Measurements from ENCODE around the gene CABP5.

The CABP5 gene

GRCh38 chr19:48029431-48029830 lies 14.4 kb downstream of the CABP5 start:
- no peak for DNase-seq

DNA sequence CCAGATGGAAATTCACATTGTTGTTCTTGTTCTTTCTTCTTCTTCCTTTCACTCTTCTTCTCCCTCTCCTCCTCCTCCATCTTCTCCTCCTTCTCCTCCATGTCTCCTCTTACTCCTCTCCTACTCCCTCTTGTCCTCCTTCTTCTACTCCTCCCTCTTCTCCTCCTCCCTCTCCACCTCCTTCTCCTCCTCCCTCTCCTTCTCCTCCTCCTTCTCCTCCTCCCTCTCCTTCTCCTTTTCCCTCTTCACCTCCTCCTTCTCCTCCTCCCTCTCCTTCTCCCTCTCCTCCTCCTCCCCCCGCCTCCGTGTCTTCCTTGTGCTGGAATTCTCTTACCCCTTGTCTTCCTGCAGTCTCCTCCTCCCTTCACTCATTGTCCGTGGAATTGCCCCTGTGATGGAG lies 18.4 kb downstream of the CABP5 start:
- no peak for DNase-seq

- no peak for DNase-seq
Measured at GRCh38 chr19:48023518-48023917, 20.4 kb downstream of the CABP5 start.

DNA sequence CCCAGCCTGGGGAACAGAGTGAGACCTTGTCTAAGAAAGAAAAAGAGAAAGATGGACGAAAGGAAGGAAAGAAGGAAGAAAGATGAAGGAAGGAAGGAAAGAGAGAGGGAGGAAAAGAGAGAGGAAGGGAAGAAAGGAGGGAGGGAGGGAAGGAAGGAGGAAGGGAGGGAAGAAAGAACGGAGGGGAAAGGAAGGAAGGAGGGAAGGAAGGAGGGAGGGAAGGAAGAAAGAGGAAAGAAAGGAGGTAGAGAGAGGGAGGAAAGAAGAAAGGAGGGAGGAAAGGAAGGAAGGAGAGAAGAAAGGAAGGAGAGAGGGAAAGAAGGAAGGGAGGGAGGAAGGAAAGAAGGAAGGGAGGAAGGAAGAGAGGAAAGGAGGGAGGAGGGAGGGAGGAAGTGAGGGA lies 20.9 kb downstream of the CABP5 start:
- DNase-seq: no peak

DNA sequence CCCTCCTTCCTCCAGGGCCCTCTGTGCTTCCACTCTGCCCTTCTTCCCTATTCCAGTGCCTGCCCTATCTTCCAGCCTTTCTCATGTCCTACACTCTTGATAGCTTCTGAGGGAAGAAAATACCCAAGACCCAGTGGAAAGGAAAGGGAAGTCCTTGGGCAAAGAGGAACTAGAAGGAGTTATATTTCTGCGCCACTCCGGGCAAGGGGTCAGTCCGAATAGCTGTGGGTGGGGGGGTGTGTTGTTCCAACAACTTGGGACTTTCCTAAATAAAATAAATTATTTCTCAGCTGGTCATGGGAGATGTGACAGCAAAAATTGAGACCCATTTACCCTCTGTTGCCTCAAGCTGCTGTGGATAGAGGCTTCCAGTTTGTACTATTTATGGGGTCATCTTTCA lies 23.2 kb downstream of the CABP5 start:
- no peak for DNase-seq

GRCh38 chr19:48010932-48011758 lies 32.7 kb downstream of the CABP5 start:
- DNase-seq: no peak

DNA sequence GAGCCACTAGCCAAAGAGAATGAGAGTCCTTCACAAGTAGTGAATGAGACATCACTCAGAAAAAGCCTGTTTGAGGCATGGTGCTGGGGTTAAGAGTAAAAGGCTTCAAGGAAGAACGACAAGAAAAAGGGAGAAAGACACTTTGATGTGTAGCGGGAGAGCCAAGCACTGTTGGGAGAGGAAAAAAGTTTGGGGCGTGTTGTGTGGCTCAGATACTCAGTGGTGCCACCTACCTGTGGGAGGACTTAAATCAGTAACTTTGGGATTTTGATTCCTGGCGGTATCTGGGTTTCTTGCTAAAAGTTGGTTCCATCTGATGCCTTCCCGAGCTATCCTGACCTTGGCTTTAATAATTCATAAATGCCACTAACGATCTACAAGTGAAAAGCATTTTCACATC lies 37.1 kb downstream of the CABP5 start:
- DNase-seq: peak; percentile 56

DNA sequence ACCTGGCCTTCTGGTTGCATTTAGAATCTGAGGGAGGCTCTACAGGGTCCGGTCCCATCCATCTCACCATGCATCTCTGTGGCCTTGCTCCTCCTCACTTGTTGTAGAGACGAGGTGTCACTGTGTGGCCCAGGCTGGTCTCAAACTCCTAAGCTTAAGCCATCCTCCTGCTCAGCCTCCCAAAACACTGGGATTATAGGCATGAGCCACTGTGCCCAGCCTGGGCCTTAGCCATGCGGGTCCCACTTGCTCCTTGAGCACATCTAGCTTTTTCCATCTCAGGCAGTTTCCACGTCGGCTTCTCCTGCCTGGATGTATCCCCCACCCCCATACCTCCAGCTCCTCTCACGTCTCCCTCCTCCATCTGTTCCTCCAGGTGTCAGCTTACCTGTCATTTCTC lies 39.6 kb downstream of the CABP5 start:
- DNase-seq: no peak

GRCh38 chr19:48000846-48001245 lies 43.0 kb downstream of the CABP5 start:
- no peak for DNase-seq

- no peak for DNase-seq
Measured at GRCh38 chr19:47998800-47999199, 45.1 kb downstream of the CABP5 start.

DNA sequence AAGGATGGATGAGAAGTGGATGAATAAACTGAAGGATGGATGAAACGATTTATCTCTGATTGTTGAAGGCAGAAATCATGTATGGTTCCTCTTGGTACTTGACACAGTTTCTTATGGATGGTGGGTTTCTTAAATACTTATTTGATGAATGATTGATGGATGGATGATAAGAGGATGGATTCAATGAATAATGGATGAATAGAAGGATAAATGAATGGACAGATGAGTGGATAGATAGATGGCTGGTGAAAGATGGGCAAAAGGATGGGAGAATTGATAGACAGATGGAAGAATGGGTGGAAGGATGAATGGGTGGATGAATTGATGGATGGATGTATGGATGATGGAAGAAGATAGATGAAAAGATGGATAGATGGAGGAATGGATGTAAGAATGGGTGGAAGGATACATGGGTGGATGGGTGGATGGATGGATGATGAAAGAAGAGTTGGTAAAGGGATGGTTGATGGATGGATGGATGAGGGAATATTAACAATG lies 47.6 kb downstream of the CABP5 start:
- DNase-seq: no peak

DNA sequence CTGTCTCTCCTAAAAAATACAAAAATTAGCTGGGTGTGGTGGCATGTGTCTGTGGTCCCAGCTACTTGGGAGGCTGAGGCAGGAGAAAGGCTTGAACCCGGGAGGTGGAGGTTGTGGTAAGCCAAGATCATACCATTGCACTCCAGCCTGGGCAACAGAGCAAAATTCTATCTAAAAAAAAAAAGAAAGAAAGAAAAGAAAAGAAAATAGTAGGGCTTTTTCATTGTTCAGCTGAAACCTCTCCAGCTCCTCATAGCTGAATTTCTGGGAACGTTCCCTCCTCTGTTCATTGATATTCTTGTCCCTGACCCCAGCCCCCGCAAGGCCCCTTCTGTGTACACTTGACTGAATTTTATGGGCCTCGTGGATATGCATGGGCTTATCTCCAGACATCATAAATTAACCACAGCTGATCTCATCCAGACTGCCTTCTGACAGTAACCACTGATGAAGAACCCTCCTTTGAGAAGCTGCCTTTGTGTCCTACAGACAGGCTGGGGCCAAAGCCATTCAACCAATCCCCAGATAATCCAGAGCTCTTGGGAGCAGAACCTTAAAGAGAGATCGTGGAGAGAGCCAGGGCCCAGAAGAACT lies 49.6 kb downstream of the CABP5 start, which contains the start of gene ELSPBP1:
ELSPBP1 (plus strand) TSS at position 424 of the 594 bp plus-strand sequence. CDS start 14,036 bp downstream, outside the sequence.
- peak; percentile 19 for DNase-seq

DNA sequence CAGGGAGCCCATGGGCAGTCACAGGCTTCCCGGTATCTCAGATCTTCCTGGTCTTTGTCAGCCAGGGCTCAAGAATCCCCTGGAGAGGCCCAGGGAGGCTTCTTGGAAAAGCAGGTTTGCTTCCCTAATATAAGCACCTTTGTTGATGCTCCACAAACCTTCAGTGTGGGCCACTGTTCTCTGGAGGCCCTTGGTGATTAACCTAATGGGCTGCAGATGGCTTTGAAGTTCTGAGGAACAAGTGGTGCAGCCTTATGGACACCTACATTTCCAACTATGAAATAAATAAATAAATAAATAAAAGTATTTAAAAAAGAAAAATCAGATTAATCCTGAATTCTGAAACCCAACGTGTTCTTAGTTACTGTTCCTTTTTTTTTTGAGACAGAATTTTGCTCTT lies 51.8 kb downstream of the CABP5 start, which contains the start of gene BSPH1:
BSPH1 (minus strand) TSS at position 101 of the 400 bp plus-strand sequence; CDS start at position 12, 89 bp downstream.
- no peak for DNase-seq

DNA sequence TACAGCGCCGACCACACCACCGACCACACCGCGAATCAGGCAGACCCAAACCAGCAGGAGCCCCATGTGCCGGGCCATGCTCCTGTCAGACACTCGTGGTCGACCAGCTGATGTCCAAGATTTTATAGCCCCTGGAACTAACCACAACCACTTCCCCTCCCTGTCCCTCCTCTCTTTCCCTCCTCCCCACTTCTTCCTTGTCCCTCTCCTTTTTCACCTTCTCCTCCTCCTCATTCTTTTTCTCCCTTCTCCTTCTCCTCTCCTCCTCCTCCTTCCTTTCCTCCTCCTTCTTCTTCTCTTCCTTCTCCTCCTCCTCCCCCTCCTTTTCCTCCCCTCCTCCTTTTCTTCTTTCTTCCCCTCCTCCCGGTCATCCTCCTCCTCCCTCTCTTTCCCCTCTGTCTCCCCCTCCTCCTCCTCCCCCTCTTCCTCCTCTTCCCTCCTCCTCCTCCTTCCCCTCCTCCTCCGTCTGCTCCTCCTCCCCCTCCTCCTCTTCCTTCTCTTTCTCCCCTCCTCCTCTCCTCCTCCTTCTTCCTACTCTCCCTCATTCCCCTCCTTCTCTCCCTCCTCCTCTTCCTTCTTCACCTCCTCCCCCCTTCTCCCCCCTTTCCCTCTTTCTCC lies 52.6 kb downstream of the CABP5 start:
- DNase-seq: no peak
